Measurements from ENCODE around the gene ERC2.

DNA sequence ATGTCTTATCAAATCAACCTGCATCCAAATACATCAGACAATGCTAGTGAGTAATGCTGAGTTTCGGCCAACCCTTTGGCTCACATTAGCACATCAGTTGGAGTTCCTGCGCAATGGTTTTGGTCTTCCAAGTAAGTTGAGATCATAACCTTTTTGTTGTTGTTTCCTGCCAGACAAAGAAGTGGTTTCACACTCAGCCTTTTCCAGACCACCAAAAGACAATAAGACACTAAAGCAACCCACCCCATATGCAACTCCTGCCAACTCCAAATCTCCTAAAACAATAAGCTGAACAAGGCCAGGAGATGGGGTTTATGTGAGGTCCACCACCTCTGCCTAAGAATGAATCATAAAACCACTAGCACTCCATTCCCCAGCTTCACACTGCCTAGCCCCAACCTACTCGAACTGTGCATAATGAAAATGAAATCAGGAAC is 177.0 kb downstream of the ERC2 start:
- TF ChIP-seq POLR2AphosphoS5 (IDR thresholded peaks at IDR 0.05; ENCODE audit: low read depth, low read length): no peak
- TF ChIP-seq POLR2A (IDR thresholded peaks at IDR 0.05; ENCODE audit: low read depth, low read length): no peak

Data from GM12892 (cell line).